ENCODE results near the gene HECW1.
A peak's percentile ranks its signal among the peaks of the same experiment; 100 is the strongest.

HECW1 gene

DNA sequence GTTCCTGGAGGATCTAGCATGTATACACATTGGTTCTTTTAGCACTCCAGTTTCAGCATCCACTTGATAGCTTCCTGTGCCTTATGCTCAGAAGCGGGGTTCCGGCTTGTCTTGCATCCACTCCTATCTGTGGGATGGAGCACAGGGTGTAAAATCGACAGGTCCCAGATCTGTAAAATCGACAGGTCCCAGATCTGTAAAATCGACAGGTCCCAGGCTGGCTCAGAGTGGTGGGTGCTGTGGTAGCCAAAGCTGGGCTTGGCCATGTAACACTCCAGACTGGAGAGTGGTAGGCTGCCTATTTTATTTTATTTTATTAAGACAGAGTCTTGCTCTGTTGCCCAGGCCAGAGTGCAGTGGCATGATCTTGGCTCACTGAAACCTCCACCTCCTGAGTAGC, 30.3 kb downstream of the HECW1 start:
- TF ChIP-seq Cebpa-rat (IDR thresholded peaks at IDR 0.05), result no peak

DNA sequence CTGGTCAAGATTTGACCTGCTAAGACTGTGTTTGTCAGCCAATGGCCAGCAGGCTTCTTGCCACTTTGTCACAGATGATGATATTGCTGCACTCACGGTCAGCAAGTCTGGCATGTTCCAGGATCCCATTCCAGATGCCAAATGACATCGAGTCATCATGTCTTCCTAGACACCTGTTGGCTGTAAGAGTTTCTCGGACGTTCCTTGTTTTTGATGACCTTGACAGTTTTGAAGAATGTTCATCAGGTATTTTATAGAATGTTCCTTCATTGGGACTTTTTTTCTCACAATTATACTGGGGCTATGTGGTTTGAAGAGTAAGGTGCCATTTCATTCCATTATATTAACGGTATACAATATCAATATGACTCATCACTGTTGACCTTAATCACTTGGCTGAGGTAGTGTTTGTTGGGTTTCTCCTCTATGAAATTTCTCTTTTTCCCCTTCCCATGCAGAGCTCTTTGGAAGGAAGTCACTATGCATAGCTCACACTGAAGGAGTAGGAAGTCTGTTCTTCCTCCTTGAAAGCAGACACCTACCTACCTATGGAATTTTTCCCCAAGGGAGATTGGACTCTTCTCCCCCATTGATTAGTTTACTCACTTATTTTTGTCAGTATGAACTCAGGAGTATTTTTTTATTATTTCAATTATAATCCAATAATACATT, 31.6 kb downstream of the HECW1 start:
- no peaks in the 10 kb centered on the region for H3K4me1 ChIP-seq
- H3K36me3 ChIP-seq, result peaks cover 0 to 11% (median 0%) of the 10 kb centered on the region in 11 experiments; a peak in 5 of 22 replicates
- H4K20me1 ChIP-seq, result no peaks in the 10 kb centered on the region
- no peak overlapping the region for H3K4me2 ChIP-seq
- peaks cover 0 to 17% (median 0%) of the 10 kb centered on the region in 11 experiments; a peak in 2 of 22 replicates for H3K9me3 ChIP-seq (replicated peaks in 1 of 11)
- no peak overlapping the region for H3K4me3 ChIP-seq
- no peak overlapping the region for H3K27ac ChIP-seq
- no peaks in the 10 kb centered on the region for H3K27me3 ChIP-seq
- H3K9ac ChIP-seq, result no peak overlapping the region
- TF ChIP-seq Cebpa-rat (IDR thresholded peaks at IDR 0.05), result no peak

More for the DNA sequence above, 30.3 kb downstream of the HECW1 start:
- no peaks in the 10 kb centered on the region for H4K20me1 ChIP-seq
- H3K27me3 ChIP-seq, result no peaks in the 10 kb centered on the region
- peaks cover 0 to 11% (median 0%) of the 10 kb centered on the region in 11 experiments; a peak in 5 of 22 replicates for H3K36me3 ChIP-seq
- H3K4me2 ChIP-seq, result no peak overlapping the region
- no peak overlapping the region for H3K27ac ChIP-seq
- no peak overlapping the region for H3K9ac ChIP-seq
- H3K4me3 ChIP-seq, result no peak overlapping the region
- no peaks in the 10 kb centered on the region for H3K4me1 ChIP-seq
- peaks cover 0 to 11% (median 0%) of the 10 kb centered on the region in 11 experiments; a peak in 1 of 22 replicates for H3K9me3 ChIP-seq (replicated peaks in 1 of 11)

GRCh38 chr7:43148161-43148731, 35.8 kb downstream of the HECW1 start:
- Histone ChIP-seq H3K4me2 (no peak overlapping the region), H3K4me1 (peaks cover 6 to 10% (median 8%) of the 10 kb centered on the region in 10 experiments; a peak in 17 of 20 replicates), H3K27me3 (no peaks in the 10 kb centered on the region), H3K36me3 (peaks cover 0 to 19% (median 0%) of the 10 kb centered on the region in 11 experiments; a peak in 5 of 22 replicates), H4K20me1 (no peaks in the 10 kb centered on the region), H3K9me3 (replicated peaks in 1 of 11) (peaks cover 0 to 26% (median 11%) of the 10 kb centered on the region in 11 experiments; a peak in 9 of 22 replicates), H3K9ac (no peak overlapping the region), H3K4me3 (no peak overlapping the region), H3K27ac (no peak overlapping the region)
- TF ChIP-seq Cebpa-rat (IDR thresholded peaks at IDR 0.05), result no peak

- Histone ChIP-seq H3K4me3 (no peak overlapping the region), H3K36me3 (peaks cover 0 to 10% (median 0%) of the 10 kb centered on the region in 11 experiments; a peak in 3 of 22 replicates), H3K4me2 (no peak overlapping the region), H3K27me3 (no peaks in the 10 kb centered on the region), H4K20me1 (no peaks in the 10 kb centered on the region), H3K4me1 (peaks cover 6 to 11% (median 10%) of the 10 kb centered on the region in 10 experiments; a peak in 17 of 20 replicates), H3K9ac (no peak overlapping the region), H3K27ac (no peak overlapping the region), H3K9me3 (replicated peaks in 1 of 11) (peaks cover 0 to 19% (median 11%) of the 10 kb centered on the region in 11 experiments; a peak in 8 of 22 replicates)
- no peak for TF ChIP-seq Cebpa-rat (IDR thresholded peaks at IDR 0.05)
Observed at GRCh38 chr7:43151076-43151475, 38.6 kb downstream of the HECW1 start.

- peaks cover 6 to 11% (median 10%) of the 10 kb centered on the region in 10 experiments; a peak in 17 of 20 replicates for H3K4me1 ChIP-seq
- H3K4me2 ChIP-seq, result peak overlapping the region; percentile 19 to 53 (median 41); a peak in 20 of 22 replicates
- H3K36me3 ChIP-seq, result peaks cover 0 to 10% (median 0%) of the 10 kb centered on the region in 11 experiments; a peak in 4 of 22 replicates
Observed at GRCh38 chr7:43152696-43153095, 40.2 kb downstream of the HECW1 start.

GRCh38 chr7:43155636-43156035, 43.2 kb downstream of the HECW1 start:
- H3K4me1 ChIP-seq, result peaks cover 6 to 15% (median 10%) of the 10 kb centered on the region in 10 experiments; a peak in 17 of 20 replicates
- H3K9me3 ChIP-seq (replicated peaks in 1 of 11), result peaks cover 0 to 7% (median 2%) of the 10 kb centered on the region in 11 experiments; a peak in 6 of 22 replicates
- H3K27me3 ChIP-seq, result no peaks in the 10 kb centered on the region
- peaks cover 0 to 5% (median 0%) of the 10 kb centered on the region in 11 experiments; a peak in 4 of 22 replicates for H3K36me3 ChIP-seq
- H3K9ac ChIP-seq, result no peak overlapping the region
- H3K4me3 ChIP-seq, result no peak overlapping the region
- TF ChIP-seq Cebpa-rat (IDR thresholded peaks at IDR 0.05), result no peak
- no peak overlapping the region for H3K4me2 ChIP-seq
- no peaks in the 10 kb centered on the region for H4K20me1 ChIP-seq
- no peak overlapping the region for H3K27ac ChIP-seq

More at GRCh38 chr7:43152696-43153095, 40.2 kb downstream of the HECW1 start:
- Histone ChIP-seq H3K9me3 (replicated peaks in 1 of 11) (peaks cover 0 to 19% (median 11%) of the 10 kb centered on the region in 11 experiments; a peak in 8 of 22 replicates), H3K27me3 (no peaks in the 10 kb centered on the region), H4K20me1 (no peaks in the 10 kb centered on the region), H3K4me3 (no peak overlapping the region), H3K27ac (no peak overlapping the region), H3K9ac (no peak overlapping the region)
- no peak for TF ChIP-seq Cebpa-rat (IDR thresholded peaks at IDR 0.05)

GRCh38 chr7:43163885-43164284, 51.4 kb downstream of the HECW1 start:
- no peak overlapping the region for H3K9ac ChIP-seq
- peaks cover 0 to 13% (median 0%) of the 10 kb centered on the region in 11 experiments; a peak in 1 of 22 replicates for H3K9me3 ChIP-seq (replicated peaks in 1 of 11)
- H3K4me3 ChIP-seq, result no peak overlapping the region
- H3K27ac ChIP-seq, result peak overlapping the region in 3 of 11 experiments; percentile 39 to 53 (median 41); a peak in 3 of 22 replicates
- H3K4me2 ChIP-seq, result peak overlapping the region; percentile 28 to 88 (median 75); a peak in 18 of 22 replicates
- no peak for TF ChIP-seq Cebpa-rat (IDR thresholded peaks at IDR 0.05)
- H3K36me3 ChIP-seq, result peaks cover 0 to 7% (median 0%) of the 10 kb centered on the region in 11 experiments; a peak in 1 of 22 replicates
- H4K20me1 ChIP-seq, result peaks cover 0 to 4% (median 0%) of the 10 kb centered on the region in 11 experiments; a peak in 5 of 22 replicates
- peaks cover 16 to 41% (median 26%) of the 10 kb centered on the region in 10 experiments for H3K4me1 ChIP-seq
- no peaks in the 10 kb centered on the region for H3K27me3 ChIP-seq

GRCh38 chr7:43164757-43165156, 52.3 kb downstream of the HECW1 start:
- Histone ChIP-seq H3K27ac (peak overlapping the region in 5 of 11 experiments; percentile 39 to 60 (median 43); a peak in 9 of 22 replicates), H3K4me1 (peaks cover 16 to 41% (median 26%) of the 10 kb centered on the region in 10 experiments), H3K27me3 (no peaks in the 10 kb centered on the region), H3K36me3 (peaks cover 0 to 7% (median 0%) of the 10 kb centered on the region in 11 experiments; a peak in 2 of 22 replicates), H3K9ac (no peak overlapping the region), H3K4me2 (peak overlapping the region; percentile 28 to 88 (median 75)), H4K20me1 (peaks cover 0 to 4% (median 0%) of the 10 kb centered on the region in 11 experiments; a peak in 5 of 22 replicates), H3K4me3 (no peak overlapping the region), H3K9me3 (replicated peaks in 1 of 11) (peaks cover 0 to 11% (median 0%) of the 10 kb centered on the region in 11 experiments; a peak in 1 of 22 replicates)
- TF ChIP-seq Cebpa-rat (IDR thresholded peaks at IDR 0.05), result no peak

All from BLaER1 treated with 17β-estradiol and CSF1 and Interleukin-3, amounts not matched to agents 10 nM and 100 nM (cell line).